ENCODE data around the gene STK32C.
A peak's percentile ranks its signal among the peaks of the same experiment; 100 is the strongest.
"Not testable (repeated sequence)": the region's sequence is repeated elsewhere in the genome, so short reads cannot be mapped to it uniquely, and the experiment has no call there.

The STK32C gene

GRCh38 chr10:132162590-132163277 is 145.0 kb downstream of the STK32C start:
- ChIA-PET POLR2A (no interaction called here), CTCF (no interaction called here)

GRCh38 chr10:132162021-132162531 is 145.7 kb downstream of the STK32C start:
- no peak for TF ChIP-seq FOXK2 (IDR thresholded peaks at IDR 0.05)
- TF ChIP-seq FOXA1 (IDR thresholded peaks at IDR 0.05) = no peak
- TF ChIP-seq L3MBTL2 (conservative IDR thresholded peaks at IDR 0.05) = no peak
- no peak for TF ChIP-seq SP1 (IDR thresholded peaks at IDR 0.05)
- TF ChIP-seq BHLHE40 (IDR thresholded peaks at IDR 0.05; ENCODE audit: borderline replicate concordance) = no peak
- TF ChIP-seq FOXM1 (IDR thresholded peaks at IDR 0.05; ENCODE audit: borderline replicate concordance) = no peak
- no peak for TF ChIP-seq TARDBP (IDR thresholded peaks at IDR 0.05)
- DNase-seq (ENCODE audit: extremely low spot score) = no peak
- CTCF ChIA-PET = no interaction called here
- POLR2A ChIA-PET = no interaction called here

More at GRCh38 chr10:132162590-132163277, 145.0 kb downstream of the STK32C start:
- no peak for TF ChIP-seq ZNF384 (IDR thresholded peaks at IDR 0.05)
- TF ChIP-seq FOXK2 (IDR thresholded peaks at IDR 0.05) = no peak
- TF ChIP-seq HDGF (IDR thresholded peaks at IDR 0.05; ENCODE audit: borderline replicate concordance) = no peak
- TF ChIP-seq NFRKB (IDR thresholded peaks at IDR 0.05) = no peak
- no peak for TF ChIP-seq FOXA1 (IDR thresholded peaks at IDR 0.05)
- no peak for TF ChIP-seq CTBP1 (IDR thresholded peaks at IDR 0.05; ENCODE audit: borderline replicate concordance)
- DNase-seq (ENCODE audit: extremely low spot score) = no peak

GRCh38 chr10:132160834-132161622 is 146.7 kb downstream of the STK32C start:
- DNase-seq (ENCODE audit: extremely low spot score); CTCF ChIA-PET; POLR2A ChIA-PET: not testable (repeated sequence)

GRCh38 chr10:132160231-132160630 is 147.5 kb downstream of the STK32C start:
- POLR2A ChIA-PET; DNase-seq (ENCODE audit: extremely low spot score); CTCF ChIA-PET: not testable (repeated sequence)

GRCh38 chr10:132159302-132160230 is 148.2 kb downstream of the STK32C start:
- DNase-seq (ENCODE audit: extremely low spot score); CTCF ChIA-PET; POLR2A ChIA-PET: not testable (repeated sequence)

GRCh38 chr10:132158823-132159222 is 148.9 kb downstream of the STK32C start:
- POLR2A ChIA-PET = no interaction called here
- no peak for DNase-seq (ENCODE audit: extremely low spot score)
- CTCF ChIA-PET = no interaction called here
- TF ChIP-seq FOXK2 (IDR thresholded peaks at IDR 0.05) (no peak), FOXM1 (IDR thresholded peaks at IDR 0.05; ENCODE audit: borderline replicate concordance) (no peak), BHLHE40 (IDR thresholded peaks at IDR 0.05; ENCODE audit: borderline replicate concordance) (no peak), L3MBTL2 (conservative IDR thresholded peaks at IDR 0.05) (no peak), HDGF (IDR thresholded peaks at IDR 0.05; ENCODE audit: borderline replicate concordance) (no peak), PKNOX1 (IDR thresholded peaks at IDR 0.05) (no peak), SP1 (IDR thresholded peaks at IDR 0.05) (no peak), ELF4 (IDR thresholded peaks at IDR 0.05) (no peak), TARDBP (IDR thresholded peaks at IDR 0.05) (no peak), FOXA1 (IDR thresholded peaks at IDR 0.05) (no peak), LEF1 (IDR thresholded peaks at IDR 0.05; ENCODE audit: borderline replicate concordance) (no peak), SUZ12 (IDR thresholded peaks at IDR 0.05) (no peak), ZNF384 (IDR thresholded peaks at IDR 0.05) (no peak), ARNT (IDR thresholded peaks at IDR 0.05) (no peak), CTBP1 (IDR thresholded peaks at IDR 0.05; ENCODE audit: borderline replicate concordance) (no peak), NFRKB (IDR thresholded peaks at IDR 0.05) (no peak)

GRCh38 chr10:132158122-132158741 is 149.5 kb downstream of the STK32C start:
- peak; percentile 62 for DNase-seq (ENCODE audit: extremely low spot score)
- ChIA-PET POLR2A (no interaction called here), CTCF (interaction anchor here (0.6 to 1.0 kb wide), 2 partner anchors 12 to 408 kb away, joined by 3 to 5 read pairs; no protein-coding TSS in a partner anchor)
- no peak for TF ChIP-seq L3MBTL2 (conservative IDR thresholded peaks at IDR 0.05)
- no peak for TF ChIP-seq PKNOX1 (IDR thresholded peaks at IDR 0.05)
- no peak for TF ChIP-seq FOXA1 (IDR thresholded peaks at IDR 0.05)
- TF ChIP-seq ARNT (IDR thresholded peaks at IDR 0.05) = no peak
- TF ChIP-seq FOXK2 (IDR thresholded peaks at IDR 0.05) = no peak
- TF ChIP-seq HDGF (IDR thresholded peaks at IDR 0.05; ENCODE audit: borderline replicate concordance) = no peak
- no peak for TF ChIP-seq ZNF384 (IDR thresholded peaks at IDR 0.05)
- no peak for TF ChIP-seq NFRKB (IDR thresholded peaks at IDR 0.05)
- no peak for TF ChIP-seq SP1 (IDR thresholded peaks at IDR 0.05)
- TF ChIP-seq ELF4 (IDR thresholded peaks at IDR 0.05) = no peak
- TF ChIP-seq FOXM1 (IDR thresholded peaks at IDR 0.05; ENCODE audit: borderline replicate concordance) = no peak

Data from HEK293T (cell line).